GM12878 (cell line): ENCODE data around the gene RRAS.

Source experiments
- CBFB ChIP-seq: IDR thresholded peaks from 2 replicates; pipeline ENCODE4 v1.6.1; 2016; ENCODE audit warnings: antibody characterized with exemption, low read depth
- CEBPB ChIP-seq, 2 experiments: fragments of 150-350 bp in 1 of 2; IDR thresholded peaks; 2 replicates each; pipeline ENCODE4 v1.6.1; 2012 to 2014; ENCODE audit warnings: low read depth in 2 of 2, low read length in 2 of 2, borderline replicate concordance in 1 of 2, inconsistent platforms in 1 of 2
- HDAC2 ChIP-seq: fragments of 200-600 bp; sonication (generic); IDR thresholded peaks from 2 replicates; pipeline ENCODE4 v1.6.1; 2017
- JUNB ChIP-seq: IDR thresholded peaks from 2 replicates; pipeline ENCODE4 v1.6.1; 2016; ENCODE audit warnings: antibody characterized with exemption, mild to moderate bottlenecking
- POLR2A ChIP-seq: IDR thresholded peaks from 2 replicates; pipeline ENCODE4 v1.6.1; 2011; ENCODE audit warnings: low read depth, mild to moderate bottlenecking, low read length
- RCOR1 ChIP-seq: conservative IDR thresholded peaks from 2 replicates; pipeline ENCODE4 v1.6.1; 2012; ENCODE audit warnings: low read depth, low read length, improper control_type of control experiment
- RUNX3 ChIP-seq: IDR thresholded peaks from 2 replicates; pipeline ENCODE4 v1.6.1; 2012; ENCODE audit warnings: low read length, inconsistent platforms
- TF ChIP-seq, protein P1 (sequence below), 3 experiments: IDR thresholded peaks in 2 of 3; conservative IDR thresholded peaks in 1 of 3; 2 replicates each; pipeline ENCODE4 v1.5.1; 2011; ENCODE audit warnings: low read depth in 3 of 3, low read length in 3 of 3, mild to moderate bottlenecking in 3 of 3, control low read depth in 2 of 3, moderate library complexity in 2 of 3, inconsistent platforms in 1 of 3, mixed read lengths in 1 of 3; ENCODE audit not compliant: control insufficient read depth in 2 of 3, insufficient read depth in 1 of 3; ENCODE audit errors: extremely low read depth in 1 of 3

DNA sequence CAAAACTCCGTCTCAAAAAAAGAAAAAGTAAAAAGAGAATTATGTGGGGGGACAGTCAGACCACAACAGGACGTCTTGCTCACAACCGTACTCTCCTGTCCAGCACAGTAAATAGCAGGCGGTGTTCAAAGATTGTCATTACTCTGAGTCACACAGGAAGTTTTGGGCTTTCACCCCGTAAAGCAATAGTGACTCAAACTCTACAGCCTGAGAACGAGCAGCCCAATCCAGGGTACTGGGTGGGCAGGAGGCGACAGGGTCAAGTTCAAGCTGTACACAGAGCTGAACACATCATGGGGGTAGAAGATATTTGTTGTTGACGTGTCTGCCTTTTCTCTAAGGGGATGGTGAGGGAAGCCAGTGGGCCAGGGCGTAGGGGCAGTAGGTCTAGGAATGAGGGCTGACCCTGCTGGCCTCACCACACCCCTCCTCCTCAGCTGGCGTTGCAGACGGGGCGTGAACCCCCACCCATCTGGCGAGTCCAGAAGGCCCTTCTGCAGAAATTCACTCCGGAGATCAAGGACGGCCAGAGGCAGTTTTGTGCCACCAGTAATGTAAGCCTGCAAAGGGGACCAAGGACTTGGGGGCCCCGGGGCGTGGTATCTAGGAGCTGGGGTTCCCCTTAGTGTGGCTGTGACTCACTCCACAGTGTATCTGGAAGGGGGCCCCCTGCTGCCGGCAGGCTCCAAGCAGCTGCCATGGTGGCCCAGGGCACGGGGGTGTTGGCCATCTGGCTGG is 25.7 kb downstream of the RRAS start:
- TF ChIP-seq RCOR1 (no peak), POLR2A (no peak), CEBPB (IDR thresholded peaks at IDR 0.05; ENCODE audit: borderline replicate concordance in 1 of 2, low read depth in 2 of 2, low read length in 2 of 2) (no peak), RUNX3 (no peak), HDAC2 (no peak), CBFB (no peak), JUNB (no peak)
- TF ChIP-seq, protein P1, sequence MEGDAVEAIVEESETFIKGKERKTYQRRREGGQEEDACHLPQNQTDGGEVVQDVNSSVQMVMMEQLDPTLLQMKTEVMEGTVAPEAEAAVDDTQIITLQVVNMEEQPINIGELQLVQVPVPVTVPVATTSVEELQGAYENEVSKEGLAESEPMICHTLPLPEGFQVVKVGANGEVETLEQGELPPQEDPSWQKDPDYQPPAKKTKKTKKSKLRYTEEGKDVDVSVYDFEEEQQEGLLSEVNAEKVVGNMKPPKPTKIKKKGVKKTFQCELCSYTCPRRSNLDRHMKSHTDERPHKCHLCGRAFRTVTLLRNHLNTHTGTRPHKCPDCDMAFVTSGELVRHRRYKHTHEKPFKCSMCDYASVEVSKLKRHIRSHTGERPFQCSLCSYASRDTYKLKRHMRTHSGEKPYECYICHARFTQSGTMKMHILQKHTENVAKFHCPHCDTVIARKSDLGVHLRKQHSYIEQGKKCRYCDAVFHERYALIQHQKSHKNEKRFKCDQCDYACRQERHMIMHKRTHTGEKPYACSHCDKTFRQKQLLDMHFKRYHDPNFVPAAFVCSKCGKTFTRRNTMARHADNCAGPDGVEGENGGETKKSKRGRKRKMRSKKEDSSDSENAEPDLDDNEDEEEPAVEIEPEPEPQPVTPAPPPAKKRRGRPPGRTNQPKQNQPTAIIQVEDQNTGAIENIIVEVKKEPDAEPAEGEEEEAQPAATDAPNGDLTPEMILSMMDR (IDR thresholded peaks at IDR 0.05 in 2 of 3, conservative IDR thresholded peaks at IDR 0.05 in 1 of 3; ENCODE audit: control insufficient read depth in 2 of 3, extremely low read depth in 1 of 3, insufficient read depth in 1 of 3, low read depth in 3 of 3, low read length in 3 of 3): no peak
